Measurements from ENCODE around the gene BANF2.
"Not testable (repeated sequence)": the region's sequence is repeated elsewhere in the genome, so short reads cannot be mapped to it uniquely, and the experiment has no call there.

Gene BANF2

GRCh38 chr20:17698384-17698783 lies 1.4 kb upstream of the BANF2 start:
- TF ChIP-seq, protein P1, sequence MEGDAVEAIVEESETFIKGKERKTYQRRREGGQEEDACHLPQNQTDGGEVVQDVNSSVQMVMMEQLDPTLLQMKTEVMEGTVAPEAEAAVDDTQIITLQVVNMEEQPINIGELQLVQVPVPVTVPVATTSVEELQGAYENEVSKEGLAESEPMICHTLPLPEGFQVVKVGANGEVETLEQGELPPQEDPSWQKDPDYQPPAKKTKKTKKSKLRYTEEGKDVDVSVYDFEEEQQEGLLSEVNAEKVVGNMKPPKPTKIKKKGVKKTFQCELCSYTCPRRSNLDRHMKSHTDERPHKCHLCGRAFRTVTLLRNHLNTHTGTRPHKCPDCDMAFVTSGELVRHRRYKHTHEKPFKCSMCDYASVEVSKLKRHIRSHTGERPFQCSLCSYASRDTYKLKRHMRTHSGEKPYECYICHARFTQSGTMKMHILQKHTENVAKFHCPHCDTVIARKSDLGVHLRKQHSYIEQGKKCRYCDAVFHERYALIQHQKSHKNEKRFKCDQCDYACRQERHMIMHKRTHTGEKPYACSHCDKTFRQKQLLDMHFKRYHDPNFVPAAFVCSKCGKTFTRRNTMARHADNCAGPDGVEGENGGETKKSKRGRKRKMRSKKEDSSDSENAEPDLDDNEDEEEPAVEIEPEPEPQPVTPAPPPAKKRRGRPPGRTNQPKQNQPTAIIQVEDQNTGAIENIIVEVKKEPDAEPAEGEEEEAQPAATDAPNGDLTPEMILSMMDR (IDR thresholded peaks at IDR 0.05; ENCODE audit: low read depth, low read length, missing control alignments) = no peak
- H3K4me3 ChIP-seq (replicated peaks; ENCODE audit: low read depth, low read length) = no peak overlapping the region
- no peak for DNase-seq (ENCODE audit: extremely low read depth, low read depth)

DNA sequence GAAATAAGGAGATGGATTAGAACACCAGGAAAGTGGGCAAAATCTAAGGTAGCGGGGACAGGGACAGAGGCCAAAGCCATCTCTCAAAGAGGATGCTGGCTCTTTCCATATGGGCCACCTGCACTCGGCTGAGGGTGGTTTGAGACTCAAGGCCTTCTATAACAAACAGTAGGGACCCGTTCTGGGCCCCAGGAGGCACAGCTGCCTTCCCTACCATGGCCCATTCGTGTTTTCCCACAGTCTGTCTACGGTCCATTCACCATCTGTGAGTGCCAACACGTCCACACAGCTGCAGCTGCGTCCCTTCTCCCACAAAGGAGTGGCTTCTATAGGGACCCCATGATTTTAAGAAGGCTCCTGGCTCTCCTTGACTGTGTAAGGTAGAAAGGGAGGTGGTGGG lies 871 bp downstream of the BANF2 start:
- no peak overlapping the region for H3K4me3 ChIP-seq (replicated peaks; ENCODE audit: low read depth, low read length)
- no peak for DNase-seq (ENCODE audit: extremely low read depth, low read depth)
- TF ChIP-seq, protein P1 (IDR thresholded peaks at IDR 0.05; ENCODE audit: low read depth, low read length, missing control alignments) = no peak

GRCh38 chr20:17701826-17702225 lies 2.1 kb downstream of the BANF2 start:
- DNase-seq (ENCODE audit: extremely low read depth, low read depth) = no peak
- no peak overlapping the region for H3K4me3 ChIP-seq (replicated peaks; ENCODE audit: low read depth, low read length)
- TF ChIP-seq, protein P1 (IDR thresholded peaks at IDR 0.05; ENCODE audit: low read depth, low read length, missing control alignments) = no peak

DNA sequence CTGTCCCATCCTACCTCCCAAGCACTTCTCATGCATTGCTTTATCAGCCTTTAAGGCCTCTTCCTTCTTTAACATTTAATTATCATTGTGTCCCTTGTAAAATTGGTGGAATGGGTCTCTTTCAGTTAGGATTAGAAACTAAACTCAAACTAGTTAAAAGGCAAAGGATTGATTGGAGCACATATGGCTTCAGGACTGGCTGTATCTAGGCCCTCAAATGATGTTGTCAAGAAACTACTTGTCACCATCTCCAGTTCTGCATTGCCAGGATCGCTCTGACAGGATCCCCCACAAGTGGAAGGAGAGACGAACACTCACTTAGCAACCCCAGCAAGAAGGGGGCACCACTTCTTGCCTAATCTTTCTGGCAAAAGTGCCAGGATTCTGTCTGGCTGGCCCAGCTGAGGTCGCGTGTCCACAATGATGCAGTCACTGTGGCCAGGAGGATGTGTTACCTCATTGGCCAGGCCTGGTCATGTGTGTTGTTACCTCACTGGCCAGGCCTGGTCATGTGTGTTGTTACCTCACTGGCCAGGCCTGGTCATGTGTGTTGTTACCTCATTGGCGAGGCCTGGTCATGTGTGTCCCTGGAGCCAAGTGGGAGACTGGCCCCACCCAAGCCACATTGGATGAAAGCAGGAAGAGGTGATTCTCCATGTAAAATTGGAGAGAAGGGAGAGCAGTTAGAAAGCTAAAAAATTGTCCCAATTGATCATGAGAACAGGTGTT lies 5.0 kb downstream of the BANF2 start:
- no peak overlapping the region for H3K4me3 ChIP-seq (replicated peaks; ENCODE audit: low read depth, low read length)
- TF ChIP-seq, protein P1 (IDR thresholded peaks at IDR 0.05; ENCODE audit: low read depth, low read length, missing control alignments) = no peak
- DNase-seq (ENCODE audit: extremely low read depth, low read depth) = no peak

- DNase-seq (ENCODE audit: extremely low read depth, low read depth) = no peak
- TF ChIP-seq, protein P1 (IDR thresholded peaks at IDR 0.05; ENCODE audit: low read depth, low read length, missing control alignments) = no peak
- no peak overlapping the region for H3K4me3 ChIP-seq (replicated peaks; ENCODE audit: low read depth, low read length)
Measured at GRCh38 chr20:17705916-17706315, 6.2 kb downstream of the BANF2 start.

GRCh38 chr20:17706632-17707031 lies 6.9 kb downstream of the BANF2 start:
- DNase-seq (ENCODE audit: extremely low read depth, low read depth) = no peak
- H3K4me3 ChIP-seq (replicated peaks; ENCODE audit: low read depth, low read length) = no peak overlapping the region

DNA sequence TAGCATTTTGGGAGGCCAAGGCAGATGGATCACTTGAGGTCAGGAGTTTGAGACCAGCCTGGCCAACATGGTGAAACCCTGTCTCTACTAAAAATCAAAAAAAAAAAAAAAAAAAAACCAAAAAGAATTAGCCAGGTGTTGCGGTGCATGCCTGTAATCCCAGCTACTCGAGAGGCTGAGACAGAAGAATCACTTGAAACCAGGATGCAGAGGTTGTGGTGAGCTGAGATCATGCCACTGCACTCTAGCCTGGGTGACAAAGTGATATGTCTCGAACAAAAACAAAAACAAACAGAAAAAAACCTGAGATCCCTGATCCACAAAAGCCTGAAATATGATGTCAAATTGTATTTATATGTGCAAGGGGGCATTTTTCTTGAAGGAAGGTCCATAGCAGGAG lies 8.2 kb downstream of the BANF2 start:
- DNase-seq (ENCODE audit: extremely low read depth, low read depth); H3K4me3 ChIP-seq (replicated peaks; ENCODE audit: low read depth, low read length): not testable (repeated sequence)

More at GRCh38 chr20:17706632-17707031, 6.9 kb downstream of the BANF2 start:
- TF ChIP-seq, protein P1 (IDR thresholded peaks at IDR 0.05; ENCODE audit: low read depth, low read length, missing control alignments) = no peak
